Muscle of back (tissue), 11 donors: ENCODE measurements around the gene PCNX3. TPM values are rescaled to one million over a fixed set of nuclear protein-coding genes. Genes with fewer than 3 reads are reported as not detected.

Experiments used
- DNase-seq, 3 donors: peaks; one replicate each; pipeline versions ENCODE4 v3.0.0 to v3.0.0-alpha.2; 2013
- polyA plus RNA-seq, 10 donors: library from polyadenylated mRNA; unstranded; fragments of 120-200 nt; gene quantifications; one replicate each; pipeline ENCODE4 v1.2.1, GENCODE V29; 2013; ENCODE audit not compliant: insufficient read length in 10 of 10

Gene PCNX3
- polyA plus RNA-seq, 10 donors = 12.6 to 23.6 (median 17.5) TPM

GRCh38 chr11:65580031-65580692 lies 35.4 kb upstream of the PCNX3 start:
- no peak for DNase-seq

DNA sequence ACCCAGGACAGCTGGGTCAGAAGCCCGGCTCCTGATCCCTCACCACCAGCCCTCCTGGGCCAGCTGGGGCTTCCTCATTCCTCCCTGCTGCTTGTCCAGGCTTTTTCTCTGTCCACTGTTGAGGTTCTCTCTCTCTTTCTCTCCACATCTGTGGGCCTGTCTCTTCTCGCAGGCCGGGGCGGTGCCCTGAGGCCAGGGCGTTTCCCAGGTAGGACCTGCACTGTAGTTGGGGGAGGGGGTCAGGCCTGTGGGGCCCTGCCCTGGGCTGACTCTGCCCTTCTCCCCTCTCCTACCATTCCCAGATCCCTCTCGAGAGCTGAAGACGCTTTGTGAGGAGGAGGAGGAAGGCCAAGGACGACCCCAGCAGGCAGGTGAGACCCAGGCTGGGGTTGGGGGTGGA lies 34.8 kb upstream of the PCNX3 start:
- no peak for DNase-seq

DNA sequence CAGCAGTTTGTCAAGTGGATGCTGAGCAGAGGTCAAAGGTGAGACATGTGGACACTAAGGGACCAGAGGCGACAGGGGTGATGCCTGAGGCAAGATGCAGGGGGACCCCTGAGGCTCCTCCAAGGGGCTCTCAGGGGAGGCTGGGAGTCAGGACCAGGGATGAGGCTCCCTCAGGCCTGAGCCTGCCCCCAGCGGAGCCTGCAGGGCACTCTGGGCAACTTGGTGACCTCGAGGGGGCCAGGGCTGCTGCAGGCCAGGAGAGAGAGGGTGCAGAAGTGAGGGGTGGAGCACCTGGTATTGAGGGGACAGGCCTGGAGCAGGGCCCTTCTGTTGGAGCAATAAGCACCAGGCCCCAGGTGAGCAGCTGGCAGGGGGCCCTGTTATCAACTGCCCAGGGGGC lies 33.6 kb upstream of the PCNX3 start:
- no peak for DNase-seq

DNA sequence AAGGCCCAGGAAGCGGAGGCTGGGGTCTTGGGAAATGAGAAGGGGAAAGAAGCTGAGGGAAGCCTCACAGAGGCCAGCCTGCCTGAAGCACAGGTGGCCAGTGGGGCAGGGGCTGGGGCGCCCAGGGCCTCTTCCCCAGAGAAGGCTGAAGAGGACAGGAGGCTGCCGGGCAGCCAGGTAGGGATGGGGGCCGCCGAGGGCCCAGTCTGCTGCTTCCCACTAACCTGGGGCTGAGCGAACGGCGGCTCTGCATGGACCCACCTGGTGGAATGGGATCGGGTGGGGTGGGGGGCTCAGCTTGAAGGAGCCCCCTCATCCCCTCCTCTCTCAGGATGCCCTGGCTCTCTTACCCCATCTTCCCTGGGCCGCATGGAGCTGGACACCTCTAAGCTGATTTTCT lies 32.0 kb upstream of the PCNX3 start:
- no peak for DNase-seq

DNA sequence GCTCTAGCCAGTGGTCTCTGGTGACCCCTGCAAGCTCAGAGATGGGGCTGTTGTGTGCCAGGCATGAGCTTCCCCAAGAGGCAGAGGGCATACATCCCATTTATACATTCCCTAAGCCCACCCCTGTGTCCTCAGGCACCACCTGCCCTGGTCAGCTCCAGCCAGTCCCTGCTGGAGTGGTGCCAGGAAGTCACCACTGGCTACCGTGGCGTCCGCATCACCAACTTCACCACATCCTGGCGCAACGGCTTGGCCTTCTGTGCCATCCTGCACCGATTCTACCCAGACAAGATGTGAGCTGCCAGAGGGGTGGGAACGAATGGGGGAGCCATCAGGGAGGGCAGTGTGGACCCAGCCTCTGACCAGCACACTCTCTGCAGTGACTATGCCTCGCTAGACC lies 31.5 kb upstream of the PCNX3 start:
- DNase-seq = no peak

- peak in 1 of 3 donors; percentile 43 for DNase-seq
Measured at GRCh38 chr11:65584723-65585171, 30.8 kb upstream of the PCNX3 start.

DNA sequence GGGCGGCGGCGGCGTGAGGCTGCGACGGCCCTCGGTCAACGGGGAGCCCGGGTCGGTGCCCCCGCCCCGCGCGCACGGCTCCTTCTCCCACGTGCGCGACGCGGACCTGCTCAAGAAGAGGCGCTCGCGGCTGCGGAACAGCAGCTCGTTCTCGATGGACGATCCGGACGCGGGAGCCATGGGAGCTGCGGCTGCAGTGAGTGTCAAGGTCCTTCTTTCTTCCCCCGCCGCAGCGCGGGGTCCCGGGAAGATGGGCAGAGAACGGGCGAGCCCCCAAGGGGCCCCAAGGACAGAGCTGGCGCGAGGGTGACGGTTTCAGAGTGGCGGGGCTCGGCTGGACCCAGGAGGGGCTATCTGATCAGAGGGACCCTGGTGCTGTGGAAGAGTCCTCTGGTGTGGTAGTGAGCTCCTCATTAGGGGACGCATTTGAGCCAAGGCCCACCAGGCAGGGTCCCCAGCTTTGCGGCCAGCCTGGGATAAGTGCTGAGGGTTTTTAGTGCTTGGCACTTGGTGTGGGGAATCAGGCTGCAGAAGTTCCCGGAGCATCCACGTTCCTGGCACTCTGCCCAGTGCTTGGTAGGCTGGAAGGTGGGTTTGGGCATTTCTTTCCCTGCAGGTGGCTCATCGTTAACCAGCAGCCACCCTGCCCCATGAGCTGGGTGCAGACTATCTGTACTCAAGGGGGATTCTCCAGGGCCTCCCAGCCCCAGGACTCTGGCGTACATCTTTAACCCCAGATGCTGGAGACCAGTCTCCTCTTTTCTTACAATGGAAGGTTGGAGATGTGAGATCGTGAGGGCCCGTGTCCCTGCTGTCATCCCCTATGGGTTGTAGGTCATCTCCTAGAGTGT lies 30.0 kb upstream of the PCNX3 start:
- DNase-seq = no peak

- no peak for DNase-seq
Measured at GRCh38 chr11:65586247-65586630, 29.3 kb upstream of the PCNX3 start.

DNA sequence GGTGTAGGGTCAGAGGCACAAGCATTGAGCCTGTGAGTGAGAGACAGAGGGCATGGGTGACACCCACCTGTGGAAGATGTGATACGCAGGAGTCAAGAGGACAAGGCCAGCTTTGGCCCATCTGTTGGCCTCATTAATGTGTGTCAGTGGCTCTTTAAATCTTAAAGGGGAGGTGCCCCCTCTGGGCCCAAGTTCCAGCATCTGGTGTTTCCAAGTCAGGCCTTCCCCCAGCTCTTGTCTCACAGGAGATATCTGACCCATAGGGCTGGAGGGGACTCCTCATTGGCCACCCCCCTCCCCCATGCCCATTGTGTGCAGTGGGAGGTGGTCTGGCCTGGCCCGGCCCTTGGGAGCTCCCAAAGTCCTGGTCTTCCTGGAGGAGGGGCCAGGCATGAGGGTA lies 28.9 kb upstream of the PCNX3 start:
- peak in 2 of 3 donors; percentile 27 to 58 for DNase-seq

DNA sequence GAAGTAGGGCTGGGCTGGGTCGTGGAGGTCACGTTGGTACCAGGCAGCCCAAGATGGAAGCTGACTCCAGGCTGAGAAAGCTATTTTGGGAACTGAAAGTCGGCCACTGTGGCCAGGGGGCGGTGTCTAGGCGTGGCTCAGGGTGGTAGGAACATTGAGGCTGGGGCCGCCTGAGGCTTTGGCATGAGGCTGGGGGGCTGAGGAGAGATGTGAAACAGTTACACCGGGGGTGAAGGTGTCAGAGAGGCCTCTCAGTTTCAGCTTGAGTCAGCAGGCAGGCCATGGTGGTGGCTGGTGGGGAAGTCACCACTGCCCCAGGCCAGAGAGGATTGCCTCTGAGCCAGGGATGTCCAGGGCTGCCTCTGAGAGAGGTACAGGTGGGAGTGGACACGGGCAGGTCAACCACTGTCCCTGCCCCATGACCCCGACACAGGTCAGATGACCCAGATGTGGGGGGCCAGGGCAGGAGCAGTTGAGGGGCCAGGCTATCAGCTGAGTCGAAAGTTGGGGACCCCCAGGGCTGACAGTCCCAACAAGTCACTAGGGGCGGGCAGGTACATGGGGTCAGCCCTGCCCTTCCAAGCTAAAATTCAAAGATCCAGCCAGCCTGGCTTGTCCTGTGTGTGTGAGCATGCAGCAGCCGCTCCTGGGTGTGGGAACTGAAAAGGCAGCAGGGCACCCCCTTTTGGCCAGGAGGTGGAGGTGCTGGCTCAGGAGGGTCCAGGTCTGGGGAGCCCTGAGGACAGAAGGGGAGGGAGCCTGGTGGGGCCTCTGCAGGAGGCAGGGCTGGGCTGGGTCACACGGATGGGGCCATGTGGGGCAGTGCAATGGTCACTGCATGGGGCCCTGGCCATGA lies 27.1 kb upstream of the PCNX3 start:
- DNase-seq = peak in 2 of 3 donors; percentile 35 to 49

GRCh38 chr11:65589444-65590239 lies 25.9 kb upstream of the PCNX3 start:
- peak in 1 of 3 donors; percentile 42 for DNase-seq

DNA sequence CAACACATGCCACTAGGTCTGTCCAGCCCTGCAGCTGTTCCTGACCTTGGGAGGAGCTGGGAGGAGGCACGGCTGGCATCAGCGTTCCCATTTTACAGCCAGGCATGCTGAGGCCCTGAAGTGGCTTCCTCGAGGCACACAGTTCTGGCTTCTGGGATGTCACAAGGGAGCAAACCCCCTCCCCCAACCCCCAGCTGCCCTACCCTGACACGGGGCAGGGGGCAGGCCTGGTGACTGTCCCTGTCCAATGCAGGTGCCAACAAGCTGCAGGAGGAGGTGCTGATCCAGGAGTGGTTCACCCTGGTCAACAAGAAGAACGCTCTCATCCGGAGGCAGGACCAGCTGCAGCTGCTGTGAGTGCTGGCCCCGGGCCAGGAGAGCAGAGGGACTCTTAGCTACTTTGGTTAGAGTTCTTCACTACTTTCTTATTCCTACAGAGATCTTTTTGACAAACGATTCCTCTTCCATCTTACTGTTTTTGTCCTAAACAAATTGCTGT lies 25.3 kb upstream of the PCNX3 start:
- peak in 2 of 3 donors; percentile 84 to 92 for DNase-seq

- DNase-seq = peak in 1 of 3 donors; percentile 80
Measured at GRCh38 chr11:65591939-65592857, 23.4 kb upstream of the PCNX3 start.

GRCh38 chr11:65592858-65593517 lies 22.6 kb upstream of the PCNX3 start:
- no peak for DNase-seq

DNA sequence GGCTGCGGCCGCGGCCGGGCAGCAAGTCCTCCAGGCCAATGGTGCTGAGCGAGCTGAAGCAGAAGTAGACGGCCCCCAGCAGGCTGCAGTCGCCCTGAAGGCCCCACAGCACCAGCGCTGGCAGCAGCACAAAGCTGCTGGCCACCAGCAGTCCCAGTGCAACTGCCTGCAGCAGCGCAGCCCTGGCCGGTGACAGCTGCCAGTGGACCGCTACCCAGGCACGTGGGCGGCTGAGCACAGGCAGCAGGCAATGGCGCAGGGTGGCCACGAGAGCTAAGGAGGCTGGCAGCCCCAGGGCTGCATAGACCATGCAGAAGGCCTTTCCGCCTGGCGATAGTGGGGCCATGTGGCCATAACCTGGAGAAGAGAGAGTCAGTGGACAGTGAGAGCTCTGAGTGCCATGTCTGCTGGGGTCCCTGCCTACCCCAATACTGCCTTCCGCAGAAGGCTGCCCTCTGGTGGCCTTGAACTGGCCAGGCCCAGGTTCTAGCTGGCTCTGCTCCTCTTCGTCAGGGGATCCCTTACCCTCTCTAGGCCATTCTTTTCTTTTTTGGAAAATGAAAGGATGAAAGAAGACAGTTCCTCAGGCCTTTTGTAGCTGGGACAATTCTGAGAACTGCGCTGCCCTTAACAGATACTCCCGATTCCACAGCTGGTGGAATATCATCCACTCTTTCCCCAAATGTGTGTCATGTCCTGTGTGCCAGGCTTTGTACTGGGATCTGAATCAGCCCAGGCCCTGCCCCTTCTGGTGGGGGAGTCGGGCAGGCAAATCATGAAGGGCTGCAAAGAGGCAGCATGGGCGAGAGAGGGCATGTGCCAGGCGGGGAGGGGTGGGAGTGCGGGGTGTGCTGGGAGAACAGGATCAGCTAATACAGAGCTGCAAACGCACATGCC lies 21.8 kb upstream of the PCNX3 start:
- DNase-seq = peak in 1 of 3 donors; percentile 63

DNA sequence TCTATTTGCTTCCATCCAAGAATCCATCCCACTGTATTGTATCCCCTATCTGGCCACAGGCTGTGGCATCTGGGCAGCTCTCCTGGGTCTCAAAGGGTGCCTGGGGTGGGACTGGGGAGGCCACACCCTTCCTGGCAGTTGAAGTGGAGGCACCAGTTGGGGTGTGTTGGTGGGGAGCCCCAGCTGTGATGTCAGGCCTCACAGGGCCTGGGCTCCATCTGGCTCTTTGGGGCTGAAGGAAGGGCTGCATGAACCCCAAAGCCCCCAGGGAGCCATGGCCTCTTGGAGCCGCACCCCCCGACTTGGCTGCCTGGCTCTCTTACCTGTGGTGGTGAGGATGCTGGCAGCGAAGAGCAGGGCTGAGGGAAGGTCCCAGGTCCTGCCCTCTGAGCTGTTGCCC lies 20.4 kb upstream of the PCNX3 start:
- no peak for DNase-seq

DNA sequence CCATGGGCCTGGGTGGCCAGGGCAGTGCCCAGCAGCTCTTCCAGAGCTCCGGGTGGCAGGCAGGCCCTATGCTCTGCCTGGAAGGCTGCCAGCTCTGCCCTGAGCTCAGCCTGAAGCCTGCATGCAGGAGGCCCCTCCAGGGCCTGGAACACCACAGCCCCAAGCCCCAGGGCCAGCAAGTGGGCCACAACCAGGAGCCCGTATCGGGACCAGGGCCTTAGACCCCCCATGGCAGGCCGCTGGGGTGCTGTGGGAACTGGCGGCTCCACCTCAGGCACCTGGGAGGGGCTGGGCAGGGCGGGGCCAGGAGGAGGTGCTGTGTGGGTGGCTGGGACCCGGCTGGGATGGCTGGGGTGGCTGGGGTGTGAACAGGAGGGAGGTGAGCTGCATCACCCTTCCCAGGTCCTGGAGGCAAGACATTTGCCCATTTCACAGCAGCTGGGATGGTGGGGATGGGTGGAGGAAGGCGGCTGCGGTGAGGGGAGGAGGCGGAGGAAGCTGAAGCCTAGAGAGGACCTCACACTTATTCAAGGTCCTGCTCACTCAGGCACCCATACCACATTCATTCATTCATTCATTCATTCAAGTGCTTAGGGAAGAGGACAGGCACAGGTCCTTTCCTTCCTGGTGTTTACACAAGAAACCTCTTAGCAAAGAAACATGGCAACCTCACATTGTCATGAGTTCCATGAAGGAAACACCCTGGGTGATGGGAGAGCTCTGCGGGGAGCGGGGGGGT lies 19.9 kb upstream of the PCNX3 start, which contains the start of gene KCNK7:
KCNK7 (minus strand) TSS at position 258 of the 739 bp plus-strand sequence; CDS start at position 230, 28 bp downstream.
- DNase-seq = no peak
